ENCODE measurements around the gene TPSAB1.

GRCh38 chr16:1218061-1218929, 22.2 kb upstream of the TPSAB1 start:
- TF ChIP-seq CTCF (IDR thresholded peaks at IDR 0.05) (no peak), EP300 (IDR thresholded peaks at IDR 0.05) (no peak)
